ENCODE data around the gene KLC4. TPM values are rescaled to one million over a fixed set of nuclear protein-coding genes. Genes with fewer than 3 reads are reported as not detected.

KLC4 gene
- polyA plus RNA-seq, 1 experiment = 9.1 TPM

DNA sequence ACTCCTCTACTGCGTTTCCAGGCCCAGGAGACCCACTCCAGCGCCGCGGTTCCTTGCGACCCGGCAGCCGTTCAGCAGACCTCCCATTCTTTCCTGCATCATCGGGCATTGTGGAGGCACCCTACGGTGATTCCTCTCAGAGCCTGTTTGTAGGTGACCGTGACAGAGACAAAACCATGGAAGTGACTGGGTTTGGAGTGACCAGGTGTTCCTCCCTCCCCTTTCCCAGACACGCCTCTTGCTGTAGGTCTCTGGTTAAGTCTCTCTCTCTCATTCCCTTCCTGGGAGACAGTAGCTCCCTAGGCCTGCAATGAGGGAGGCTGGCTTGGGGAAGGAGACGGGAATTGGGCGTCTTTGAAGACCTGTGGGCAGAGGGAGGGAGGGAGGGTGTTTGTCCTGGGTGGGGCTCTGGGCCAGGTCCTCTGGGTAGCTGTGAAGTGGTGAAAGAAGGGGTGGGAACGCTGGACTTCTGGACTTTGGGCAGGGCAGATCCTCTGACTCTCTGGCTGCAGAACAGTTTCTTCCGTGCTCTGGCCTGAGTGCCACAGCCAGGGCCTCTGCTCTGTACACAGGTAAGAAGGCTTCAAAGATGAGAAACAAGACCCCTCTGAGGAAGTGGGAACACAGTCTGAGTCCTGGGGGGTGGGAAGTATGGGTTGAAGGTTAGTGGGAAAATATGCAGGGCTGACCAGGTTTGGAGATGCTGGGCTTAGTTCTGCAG, 763 bp downstream of the KLC4 start:
- TF ChIP-seq, protein P1, sequence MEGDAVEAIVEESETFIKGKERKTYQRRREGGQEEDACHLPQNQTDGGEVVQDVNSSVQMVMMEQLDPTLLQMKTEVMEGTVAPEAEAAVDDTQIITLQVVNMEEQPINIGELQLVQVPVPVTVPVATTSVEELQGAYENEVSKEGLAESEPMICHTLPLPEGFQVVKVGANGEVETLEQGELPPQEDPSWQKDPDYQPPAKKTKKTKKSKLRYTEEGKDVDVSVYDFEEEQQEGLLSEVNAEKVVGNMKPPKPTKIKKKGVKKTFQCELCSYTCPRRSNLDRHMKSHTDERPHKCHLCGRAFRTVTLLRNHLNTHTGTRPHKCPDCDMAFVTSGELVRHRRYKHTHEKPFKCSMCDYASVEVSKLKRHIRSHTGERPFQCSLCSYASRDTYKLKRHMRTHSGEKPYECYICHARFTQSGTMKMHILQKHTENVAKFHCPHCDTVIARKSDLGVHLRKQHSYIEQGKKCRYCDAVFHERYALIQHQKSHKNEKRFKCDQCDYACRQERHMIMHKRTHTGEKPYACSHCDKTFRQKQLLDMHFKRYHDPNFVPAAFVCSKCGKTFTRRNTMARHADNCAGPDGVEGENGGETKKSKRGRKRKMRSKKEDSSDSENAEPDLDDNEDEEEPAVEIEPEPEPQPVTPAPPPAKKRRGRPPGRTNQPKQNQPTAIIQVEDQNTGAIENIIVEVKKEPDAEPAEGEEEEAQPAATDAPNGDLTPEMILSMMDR (IDR thresholded peaks at IDR 0.05; ENCODE audit: low read depth, low read length) = 0 out of 2 replicates have a peak, but pooled peaks have one; percentile 1
- ChIA-PET CTCF (interaction anchor here (0.6 to 1.4 kb wide), 5 partner anchors 9 to 110 kb away, joined by 3 to 8 read pairs (median 4); no protein-coding TSS in a partner anchor), POLR2A (interaction anchor here (1.3 to 2.4 kb wide), 3 partner anchors 16 to 84 kb away, joined by 3 to 21 read pairs (median 6); partner anchors contain the start of genes PPP2R5D and PTK7)
- Histone ChIP-seq H3K4me3 (ENCODE audit: low read depth, low read length) (peak overlapping the region; percentile 89), H3K27me3 (ENCODE audit: control insufficient read depth, insufficient read depth, low read length) (no peaks in the 10 kb centered on the region), H3K9me3 (ENCODE audit: control insufficient read depth, insufficient read depth, low read length) (no peaks in the 10 kb centered on the region; the same call in 1 of the 2 replicates), H3K27ac (ENCODE audit: low read depth, low read length) (peak overlapping the region; percentile 57)
- no peak for DNase-seq (ENCODE audit: low read depth, low spot score)

DNA sequence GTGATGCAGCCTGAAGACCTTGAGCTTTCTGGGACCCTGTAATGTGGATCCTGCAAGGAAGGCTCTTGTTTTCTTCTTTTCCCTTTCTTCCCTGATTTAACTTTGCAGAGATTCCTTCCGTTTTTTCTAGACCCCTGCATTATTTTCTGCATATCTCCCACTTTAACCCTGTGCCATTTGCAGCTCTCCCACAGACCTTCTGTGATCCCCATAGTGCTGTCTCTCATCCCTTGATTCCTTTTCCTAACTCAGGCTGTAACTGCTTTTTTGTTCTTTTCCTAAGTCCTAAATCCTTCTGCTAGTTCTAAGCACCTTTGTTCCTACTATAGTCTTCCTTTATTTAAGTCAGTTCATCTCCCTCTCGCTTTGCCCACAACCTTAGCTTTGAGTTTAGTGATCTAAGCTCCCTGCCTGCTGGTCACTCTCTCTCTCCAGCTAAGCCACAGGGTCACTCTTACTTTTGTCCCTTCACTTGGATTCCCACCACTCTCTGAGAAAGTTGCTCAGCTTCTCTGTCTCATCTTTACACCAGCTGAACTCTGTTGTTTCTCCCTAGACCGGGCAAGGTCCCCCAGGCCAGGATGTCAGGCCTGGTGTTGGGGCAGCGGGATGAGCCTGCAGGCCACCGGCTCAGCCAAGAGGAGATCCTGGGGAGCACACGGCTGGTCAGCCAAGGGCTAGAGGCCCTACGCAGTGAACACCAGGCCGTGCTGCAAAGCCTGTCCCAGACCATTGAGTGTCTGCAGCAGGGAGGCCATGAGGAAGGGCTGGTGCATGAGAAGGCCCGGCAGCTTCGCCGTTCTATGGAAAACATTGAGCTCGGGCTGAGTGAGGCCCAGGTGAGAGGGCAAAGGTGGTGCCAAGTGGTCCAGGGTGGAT, 1.6 kb downstream of the KLC4 start:
- Histone ChIP-seq H3K9me3 (ENCODE audit: control insufficient read depth, insufficient read depth, low read length) (no peaks in the 10 kb centered on the region; the same call in 1 of the 2 replicates), H3K4me3 (ENCODE audit: low read depth, low read length) (no peak overlapping the region; the same call in 1 of the 2 replicates), H3K27ac (ENCODE audit: low read depth, low read length) (no peak overlapping the region), H3K27me3 (ENCODE audit: control insufficient read depth, insufficient read depth, low read length) (no peaks in the 10 kb centered on the region)
- no peak for DNase-seq (ENCODE audit: low read depth, low spot score)
- ChIA-PET POLR2A (interaction anchor here (0.9 to 2.4 kb wide), 2 partner anchors 15 to 77 kb away, joined by 6 to 21 read pairs; partner anchors contain the start of genes PPP2R5D and PTK7), CTCF (interaction anchor here (0.6 to 1.4 kb wide), 3 partner anchors 9 to 83 kb away, joined by 4 to 8 read pairs (median 4); no protein-coding TSS in a partner anchor)
- TF ChIP-seq, protein P1 (IDR thresholded peaks at IDR 0.05; ENCODE audit: low read depth, low read length) = no peak

GRCh38 chr6:43061861-43062260, 2.4 kb downstream of the KLC4 start:
- Histone ChIP-seq H3K4me3 (ENCODE audit: low read depth, low read length) (no peak overlapping the region), H3K27ac (ENCODE audit: low read depth, low read length) (no peak overlapping the region), H3K27me3 (ENCODE audit: control insufficient read depth, insufficient read depth, low read length) (no peaks in the 10 kb centered on the region), H3K9me3 (ENCODE audit: control insufficient read depth, insufficient read depth, low read length) (no peaks in the 10 kb centered on the region; the same call in 1 of the 2 replicates)
- TF ChIP-seq, protein P1 (IDR thresholded peaks at IDR 0.05; ENCODE audit: low read depth, low read length) = no peak
- CTCF ChIA-PET = interaction anchor here (1.2 kb wide), 1 partner anchor 82 kb away, joined by 4 read pairs; no protein-coding TSS in a partner anchor
- no peak for DNase-seq (ENCODE audit: low read depth, low spot score)
- POLR2A ChIA-PET = interaction anchor here (0.9 kb wide), 1 partner anchor 78 kb away, joined by 6 read pairs; the partner anchor contains the start of gene PPP2R5D

DNA sequence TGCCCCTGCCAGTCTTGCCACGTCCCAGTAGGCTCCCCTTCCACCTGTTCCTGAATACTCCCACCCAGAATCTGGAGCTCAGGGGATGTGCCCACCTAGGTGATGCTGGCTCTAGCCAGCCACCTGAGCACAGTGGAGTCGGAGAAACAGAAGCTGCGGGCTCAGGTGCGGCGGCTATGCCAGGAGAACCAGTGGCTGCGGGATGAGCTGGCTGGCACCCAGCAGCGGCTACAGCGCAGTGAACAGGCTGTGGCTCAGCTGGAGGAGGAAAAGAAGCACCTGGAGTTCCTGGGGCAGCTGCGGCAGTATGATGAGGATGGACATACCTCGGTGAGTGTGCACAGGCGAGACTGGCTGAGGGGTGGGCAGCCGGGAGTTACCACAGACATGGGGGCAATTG, 3.4 kb downstream of the KLC4 start:
- no peak for DNase-seq (ENCODE audit: low read depth, low spot score)
- no peaks in the 10 kb centered on the region for H3K27me3 ChIP-seq (ENCODE audit: control insufficient read depth, insufficient read depth, low read length)
- H3K9me3 ChIP-seq (ENCODE audit: control insufficient read depth, insufficient read depth, low read length) = no peaks in the 10 kb centered on the region; the same call in 1 of the 2 replicates
- no peak overlapping the region for H3K27ac ChIP-seq (ENCODE audit: low read depth, low read length)
- CTCF ChIA-PET = no interaction called here
- TF ChIP-seq, protein P1 (IDR thresholded peaks at IDR 0.05; ENCODE audit: low read depth, low read length) = no peak
- H3K4me3 ChIP-seq (ENCODE audit: low read depth, low read length) = no peak overlapping the region
- POLR2A ChIA-PET = interaction anchor here (1.4 kb wide), 1 partner anchor 9 kb away, joined by 4 read pairs; the partner anchor contains the start of gene CUL7
